GM20431 (cell line): ENCODE results near the gene NKTR.

ENCODE experiments used
- in situ Hi-C: fragments of 300-500 bp; cut with MseI, MboI; formaldehyde crosslinking; loops from one replicate; pipeline ENCODE4 v1.15.0; 2020; ENCODE audit warnings: low sequenced_read_pairs; ENCODE audit not compliant: unreplicated experiment

Gene NKTR

DNA sequence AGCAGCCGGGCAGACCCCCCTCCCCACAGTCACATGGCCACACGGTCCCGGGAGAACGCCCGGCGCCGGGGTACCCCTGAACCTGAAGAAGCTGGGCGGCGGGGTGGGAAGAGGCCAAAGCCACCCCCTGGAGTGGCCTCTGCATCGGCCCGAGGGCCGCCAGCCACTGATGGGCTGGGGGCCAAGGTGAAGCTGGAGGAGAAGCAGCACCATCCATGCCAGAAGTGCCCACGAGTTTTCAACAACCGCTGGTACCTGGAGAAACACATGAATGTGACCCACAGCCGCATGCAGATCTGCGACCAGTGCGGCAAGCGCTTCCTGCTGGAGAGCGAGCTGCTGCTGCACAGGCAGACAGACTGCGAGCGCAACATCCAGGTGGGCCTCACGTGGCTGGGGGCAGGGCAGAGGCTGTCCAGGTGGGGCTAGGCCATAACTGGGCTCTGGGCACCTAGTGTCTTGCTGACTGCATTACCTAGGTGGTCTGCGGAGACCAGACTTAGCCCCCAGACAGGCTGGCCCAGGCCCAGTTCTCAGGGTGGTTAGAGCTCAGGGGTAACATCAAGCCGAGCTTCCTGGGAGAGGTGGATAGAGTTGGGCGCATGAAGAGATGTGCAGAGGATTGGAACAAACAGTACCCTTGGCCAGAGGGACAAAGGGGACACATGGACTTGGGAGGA lies 59.1 kb downstream of the NKTR start:
- in situ Hi-C loops = no loop called here

DNA sequence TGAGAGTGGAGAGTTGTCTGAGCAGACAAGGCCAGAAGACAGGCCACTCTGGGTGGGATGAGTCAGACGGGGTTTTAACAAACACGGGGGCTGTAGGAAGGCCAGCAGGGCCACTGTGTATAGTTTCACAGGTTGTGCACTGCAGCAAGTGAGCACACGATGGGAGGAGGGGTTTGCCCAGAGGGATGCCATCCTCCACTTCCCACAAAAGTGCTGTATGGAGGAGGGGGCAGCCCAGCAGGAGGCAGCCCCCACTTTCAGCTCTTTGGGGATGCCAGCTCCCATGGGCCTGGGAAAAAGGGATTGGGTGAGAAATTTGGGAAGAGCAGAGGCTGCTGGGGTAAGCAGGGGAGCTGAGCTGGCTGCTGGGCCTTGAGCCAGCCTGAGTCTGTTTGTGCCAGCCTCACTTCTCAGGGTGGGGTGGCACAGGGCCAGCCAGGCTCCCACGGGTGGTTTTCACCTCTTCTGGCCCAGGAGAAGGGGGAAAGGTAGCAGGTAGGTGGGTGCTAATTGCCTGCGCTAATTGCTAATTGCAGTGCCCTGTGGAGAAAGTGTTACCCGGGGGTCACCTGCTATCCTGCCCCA lies 59.7 kb downstream of the NKTR start:
- in situ Hi-C loops = no loop called here

DNA sequence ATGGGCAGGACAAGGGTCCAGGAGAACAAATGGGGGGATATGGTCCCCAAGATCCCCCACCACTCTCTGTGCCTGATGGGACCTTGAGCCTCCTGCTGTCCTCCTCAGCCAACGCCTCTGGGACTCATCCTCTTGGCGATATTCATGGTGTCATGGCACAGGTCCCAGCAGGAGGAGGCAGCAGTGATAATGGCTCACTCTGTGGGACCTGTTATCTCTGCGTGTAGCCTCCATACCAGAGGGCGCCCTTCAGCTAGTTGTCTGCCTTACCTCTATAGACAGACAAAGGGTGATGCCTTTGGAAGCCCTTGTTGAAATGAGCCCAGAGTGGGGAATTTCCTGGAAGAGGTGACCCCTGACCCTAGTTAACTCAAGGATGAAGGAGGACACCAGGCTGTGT lies 60.4 kb downstream of the NKTR start:
- in situ Hi-C loops = no loop called here

DNA sequence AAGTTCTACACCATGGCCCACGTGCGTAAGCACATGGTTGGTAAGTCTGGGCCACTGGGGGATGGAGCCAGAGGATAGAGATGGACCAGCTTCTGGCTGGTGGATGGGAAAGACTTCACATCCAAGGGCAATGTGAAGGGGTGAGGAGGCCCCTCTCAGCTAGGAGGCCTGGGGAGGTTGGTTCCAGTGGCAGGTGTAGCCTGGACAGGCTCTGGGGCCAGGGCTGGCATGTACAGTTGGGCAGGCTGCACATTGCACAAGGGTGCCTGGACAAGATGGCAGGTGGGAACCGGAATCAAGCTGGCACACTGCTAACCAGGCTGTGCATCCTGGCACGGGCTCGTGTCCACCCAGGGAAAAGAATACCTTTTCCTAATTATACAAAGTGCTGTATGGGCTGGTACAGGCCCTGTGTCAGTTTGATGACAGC lies 61.1 kb downstream of the NKTR start:
- in situ Hi-C loops = no loop called here

DNA sequence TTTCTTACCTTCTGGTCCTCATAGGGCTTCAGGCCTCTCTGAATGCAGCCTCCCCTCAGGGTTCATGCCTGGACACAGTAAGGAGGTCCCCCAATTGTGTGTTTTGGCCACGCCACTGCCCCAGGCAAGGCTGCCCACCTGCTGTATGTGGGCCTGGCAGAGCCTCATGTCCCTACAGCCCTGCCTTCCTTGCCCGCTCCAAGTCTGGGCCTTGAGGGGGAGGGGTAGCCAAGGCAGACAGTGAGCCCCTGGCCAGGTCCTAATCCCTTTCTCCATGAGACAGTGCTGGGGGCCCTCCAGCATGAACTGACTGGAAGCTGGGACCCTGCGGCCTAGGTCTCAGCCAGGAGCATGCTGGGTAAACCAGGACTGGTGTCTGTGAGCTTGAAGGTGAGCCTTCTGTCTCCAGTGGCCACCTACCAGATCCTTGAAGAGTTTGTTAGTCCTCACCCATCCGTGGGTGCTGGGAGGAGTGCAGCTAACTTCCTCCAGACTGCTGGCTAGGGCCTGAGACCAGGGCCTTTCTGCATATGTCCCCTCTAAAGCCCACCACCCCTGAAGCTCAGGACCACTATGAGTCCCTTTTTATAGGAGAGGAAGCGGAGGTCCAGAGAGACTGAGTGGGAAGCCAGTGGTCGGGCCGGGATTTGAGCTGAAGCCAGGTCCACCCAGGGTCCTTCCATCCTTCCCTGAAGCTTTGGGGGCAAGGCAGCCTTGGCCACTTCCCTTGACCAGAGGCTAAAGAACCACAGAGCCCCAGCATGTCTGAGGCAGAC lies 61.7 kb downstream of the NKTR start:
- in situ Hi-C loops = no loop called here

DNA sequence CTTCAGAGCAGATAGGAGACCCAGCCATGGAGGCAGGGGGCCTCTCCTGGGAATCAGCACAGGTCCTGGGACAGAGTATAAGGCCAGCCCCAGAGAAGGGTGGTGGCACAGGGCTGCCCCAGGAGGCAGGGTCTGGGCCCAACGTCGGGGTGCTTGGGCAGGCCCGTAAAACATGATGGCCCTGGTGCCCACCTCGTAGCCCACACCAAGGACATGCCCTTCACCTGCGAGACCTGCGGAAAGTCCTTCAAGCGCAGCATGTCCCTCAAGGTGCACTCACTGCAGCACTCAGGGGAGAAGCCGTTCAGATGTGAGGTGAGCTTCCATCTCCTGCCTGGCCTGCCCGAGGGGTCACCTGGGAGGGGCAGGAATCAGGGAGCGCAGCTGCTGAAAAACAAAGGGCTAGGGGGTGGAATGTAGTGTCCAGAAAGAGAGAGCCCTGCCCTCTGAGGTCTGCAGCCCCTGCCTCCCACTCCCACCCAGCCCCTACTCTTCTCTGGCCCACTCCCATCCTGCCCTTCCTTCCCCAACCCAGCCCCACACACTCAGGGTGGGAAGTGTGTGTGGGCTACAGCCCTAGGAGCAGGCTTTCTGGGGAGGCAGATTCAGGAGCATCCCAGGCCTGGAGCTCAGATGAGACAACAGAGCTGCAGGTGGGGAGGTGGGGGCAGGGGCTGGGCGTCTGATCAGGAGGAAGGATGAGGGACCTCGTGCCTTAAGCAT lies 62.5 kb downstream of the NKTR start:
- in situ Hi-C loops = no loop called here

DNA sequence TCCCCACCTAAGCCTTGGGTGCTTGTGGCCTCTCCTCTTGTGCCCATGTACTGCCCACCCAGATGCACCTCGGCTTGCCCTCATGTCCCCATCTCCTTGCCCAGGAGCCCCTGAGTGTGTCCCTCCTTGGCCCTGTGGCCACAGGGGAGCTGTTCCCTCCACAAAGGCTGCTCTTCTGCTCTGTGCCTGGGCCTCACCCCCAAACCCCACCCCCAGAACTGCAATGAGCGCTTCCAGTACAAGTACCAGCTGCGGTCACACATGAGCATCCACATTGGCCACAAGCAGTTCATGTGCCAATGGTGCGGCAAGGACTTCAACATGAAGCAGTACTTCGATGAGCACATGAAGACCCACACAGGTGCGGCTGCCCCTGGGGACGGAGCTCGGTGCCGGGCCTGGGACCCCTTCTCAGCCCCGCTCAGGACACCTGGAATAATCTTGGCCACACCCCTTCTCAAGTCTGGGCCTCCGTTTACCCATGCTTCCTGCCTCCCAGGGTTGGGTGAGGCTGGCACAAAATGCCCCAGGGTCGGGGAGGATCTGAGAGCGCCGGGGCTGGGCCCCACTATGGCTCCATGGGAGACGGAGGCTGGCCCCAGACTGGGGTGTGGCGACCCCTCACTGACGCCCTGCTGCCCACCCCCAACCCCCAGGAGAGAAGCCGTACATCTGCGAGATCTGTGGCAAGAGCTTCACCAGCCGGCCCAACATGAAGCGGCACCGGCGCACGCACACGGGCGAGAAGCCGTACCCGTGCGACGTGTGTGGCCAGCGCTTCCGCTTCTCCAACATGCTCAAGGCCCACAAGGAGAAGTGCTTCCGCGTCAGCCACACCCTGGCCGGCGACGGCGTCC lies 63.3 kb downstream of the NKTR start:
- in situ Hi-C loops = no loop called here

DNA sequence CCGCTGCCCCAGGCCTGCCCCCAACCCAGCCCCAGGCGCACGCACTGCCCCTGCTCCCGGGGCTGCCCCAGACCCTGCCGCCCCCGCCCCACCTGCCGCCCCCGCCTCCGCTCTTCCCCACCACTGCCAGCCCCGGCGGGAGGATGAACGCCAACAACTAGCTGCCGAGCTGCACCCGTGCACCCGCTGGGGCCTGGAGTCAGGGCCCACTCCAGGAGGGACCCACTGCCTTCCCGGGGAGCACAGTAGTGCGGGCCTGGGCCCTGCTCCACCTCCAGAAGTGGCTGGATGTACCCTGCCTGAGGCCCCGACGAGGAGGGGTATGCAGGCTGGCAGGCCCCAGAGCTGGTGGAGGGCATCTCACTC lies 63.9 kb downstream of the NKTR start:
- in situ Hi-C loops = no loop called here

DNA sequence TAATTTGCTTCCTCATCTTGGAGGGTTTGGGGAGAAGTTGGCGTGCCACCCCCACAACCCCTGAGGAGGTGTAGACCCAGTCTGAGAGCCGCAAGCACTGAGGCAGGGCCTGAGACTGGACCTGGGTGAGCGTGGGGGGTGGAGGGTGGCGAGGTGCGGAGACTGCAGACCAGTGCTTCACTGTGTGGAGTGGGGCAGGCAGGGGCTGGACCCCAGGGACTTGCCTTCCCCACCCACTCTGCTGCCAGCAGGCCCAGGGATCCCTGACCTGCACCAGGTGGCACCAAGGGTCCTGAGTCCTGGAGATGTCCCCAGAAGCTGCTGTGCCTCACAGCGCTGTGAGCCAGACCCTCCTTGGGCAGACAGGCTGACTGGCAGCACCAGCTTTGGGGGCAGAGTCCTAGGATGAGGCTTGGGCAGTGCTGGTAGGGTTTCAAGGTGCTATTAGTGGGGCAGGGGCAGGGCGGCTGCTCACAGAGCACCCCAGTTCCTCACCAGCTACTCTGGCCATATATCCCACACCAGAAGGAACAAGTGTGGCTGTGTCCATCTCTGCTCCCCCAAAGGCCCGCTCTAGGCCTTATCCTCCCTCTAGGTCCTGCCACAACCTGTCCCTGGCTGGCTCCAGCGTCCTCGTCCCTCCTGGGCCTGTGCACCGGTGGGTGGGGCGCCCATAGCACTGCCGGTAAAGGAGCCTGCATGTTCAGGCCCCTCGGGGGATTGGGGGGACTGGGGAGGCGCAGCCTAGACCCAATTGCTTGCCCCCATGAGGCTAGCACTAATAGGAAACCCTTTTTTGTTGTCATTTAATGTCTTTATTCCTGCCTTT lies 64.8 kb downstream of the NKTR start:
- in situ Hi-C loops = no loop called here

DNA sequence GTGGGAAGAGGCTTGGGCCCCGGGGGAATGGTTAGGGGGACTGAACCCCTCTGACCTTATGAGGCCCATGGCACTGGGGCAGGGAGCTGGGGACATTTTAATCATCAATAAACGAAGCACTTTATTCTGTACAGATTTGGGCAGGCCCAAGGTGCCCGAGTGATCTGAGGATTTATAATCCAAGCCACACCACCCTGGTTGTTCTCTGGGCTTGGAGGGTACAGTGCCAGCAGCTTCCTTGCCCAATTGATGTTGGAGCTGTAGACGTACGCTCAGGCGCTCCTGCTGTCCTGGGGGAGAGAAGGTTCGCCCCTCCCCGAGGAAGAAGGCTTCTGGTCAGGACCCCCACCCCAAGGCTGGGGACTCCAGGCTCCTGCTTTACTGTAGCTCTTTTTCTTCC lies 65.5 kb downstream of the NKTR start:
- in situ Hi-C loops = no loop called here

DNA sequence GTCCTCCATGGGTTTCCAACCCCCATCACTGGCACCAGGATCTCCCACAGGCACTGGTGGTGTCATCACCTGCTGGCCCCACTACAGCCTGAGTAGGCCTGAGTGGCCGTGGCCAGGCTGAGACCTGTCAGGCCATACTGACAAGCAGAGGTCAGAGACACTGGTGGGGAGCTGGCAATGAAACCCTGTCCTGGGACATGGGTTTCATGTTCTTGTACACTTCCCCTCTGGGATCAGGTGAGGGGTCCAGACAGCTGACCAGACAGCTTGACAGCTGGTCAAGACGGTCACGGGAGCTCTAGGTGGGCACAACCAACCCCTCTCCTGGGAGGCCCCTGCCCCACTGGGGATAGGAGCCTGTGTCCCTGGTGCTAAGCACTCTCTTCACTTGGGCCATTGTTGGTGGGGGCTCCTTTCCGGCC lies 66.1 kb downstream of the NKTR start:
- in situ Hi-C loops = no loop called here

DNA sequence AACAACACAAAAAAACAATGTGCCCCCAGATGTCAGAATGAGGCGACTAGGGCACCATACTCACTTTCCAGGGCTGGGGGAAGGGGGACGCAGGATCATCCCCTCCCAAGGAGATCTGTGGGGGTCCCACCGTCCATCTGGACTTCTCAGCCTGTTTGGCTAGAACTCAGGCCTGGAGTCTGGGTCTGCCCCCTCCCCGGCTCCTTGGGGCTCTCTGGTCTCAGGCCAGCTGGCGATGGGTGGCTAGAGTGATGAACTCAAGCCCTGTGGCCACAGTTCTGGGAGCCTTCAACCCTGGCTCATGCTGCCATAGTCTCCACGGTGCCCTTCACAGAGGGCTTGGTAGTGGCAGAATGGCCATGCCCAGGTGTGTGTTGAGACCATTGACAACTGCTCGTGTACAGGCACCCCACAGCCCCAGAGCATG lies 66.6 kb downstream of the NKTR start:
- in situ Hi-C loops = no loop called here

DNA sequence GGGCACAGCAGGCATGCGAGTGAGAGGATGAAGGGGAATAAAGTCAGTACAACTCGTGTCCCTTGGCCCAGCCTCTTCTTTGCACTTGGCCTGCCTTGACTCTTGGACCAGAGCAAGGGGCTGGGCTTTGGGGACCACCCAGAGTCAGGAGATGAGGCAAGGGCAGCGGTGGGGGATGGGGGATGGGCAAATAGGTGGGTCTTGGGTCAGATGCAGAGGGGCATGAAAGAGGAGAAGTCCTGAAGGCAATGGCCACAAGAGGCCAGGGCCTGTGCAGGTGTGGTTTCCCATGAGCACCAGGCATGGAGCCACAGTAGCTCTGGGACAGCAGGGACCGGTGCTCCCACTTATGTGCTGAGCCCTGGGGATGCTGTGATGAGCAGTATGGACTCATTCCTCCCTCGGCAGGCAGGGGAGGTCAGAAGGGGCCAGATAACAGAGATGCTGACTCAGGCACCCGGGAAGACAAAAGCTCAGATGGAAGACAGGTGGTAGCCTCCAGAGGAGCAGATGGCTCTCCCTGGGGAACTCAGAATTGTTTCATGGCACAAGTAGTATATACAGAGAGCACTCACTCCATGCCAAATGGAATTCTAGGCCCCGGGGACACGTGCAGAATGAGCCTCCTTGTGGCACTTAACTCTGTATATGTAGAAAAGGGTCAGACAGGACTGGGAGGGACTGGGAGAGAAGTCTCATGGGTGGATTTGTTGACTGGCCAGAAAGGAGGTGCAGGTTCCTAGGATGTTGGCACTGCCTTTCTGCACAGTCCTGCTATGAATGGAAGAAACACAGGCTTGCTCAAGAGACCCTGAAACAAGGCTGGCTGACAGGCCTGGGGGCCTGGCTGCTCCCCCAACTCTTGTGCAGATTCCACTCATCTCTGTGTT lies 67.3 kb downstream of the NKTR start:
- in situ Hi-C loops = no loop called here

DNA sequence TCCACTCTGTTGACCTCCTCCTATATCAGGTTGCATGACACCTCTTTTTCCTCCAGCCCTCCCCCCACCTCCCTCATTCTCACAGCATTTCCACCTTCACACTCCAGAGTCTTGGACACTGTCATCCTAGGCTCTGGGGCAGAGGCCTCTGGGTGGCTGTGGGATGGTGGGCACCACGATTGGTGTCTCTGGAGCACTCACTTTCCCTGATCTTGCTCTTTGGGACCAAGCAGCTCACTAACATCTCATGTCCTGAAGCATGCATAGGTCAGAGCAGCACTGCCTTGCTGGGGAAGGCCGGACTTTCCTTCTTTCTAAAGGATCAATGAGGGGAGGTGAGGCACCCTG lies 67.9 kb downstream of the NKTR start:
- in situ Hi-C loops = no loop called here

DNA sequence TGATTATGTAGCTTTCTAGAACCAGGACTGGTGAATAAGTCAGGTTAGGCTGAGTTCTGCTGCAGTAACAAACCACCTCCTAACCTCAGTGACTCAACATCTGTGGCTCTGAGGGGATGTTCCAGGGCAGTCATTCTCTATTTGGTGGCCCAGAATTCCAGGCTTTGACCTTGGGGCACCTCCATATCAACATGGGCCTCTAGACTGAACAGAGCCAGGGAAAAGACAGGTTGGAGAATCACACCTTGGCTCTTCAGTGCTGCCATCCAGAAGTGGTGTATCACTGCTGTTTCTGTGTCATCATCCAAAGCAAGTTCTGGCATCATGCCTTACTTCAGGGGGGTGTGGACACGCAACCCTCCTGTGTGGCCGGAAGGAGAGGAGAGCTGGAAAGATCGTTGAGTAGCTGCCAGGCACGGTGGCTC lies 68.3 kb downstream of the NKTR start:
- in situ Hi-C loops = no loop called here

DNA sequence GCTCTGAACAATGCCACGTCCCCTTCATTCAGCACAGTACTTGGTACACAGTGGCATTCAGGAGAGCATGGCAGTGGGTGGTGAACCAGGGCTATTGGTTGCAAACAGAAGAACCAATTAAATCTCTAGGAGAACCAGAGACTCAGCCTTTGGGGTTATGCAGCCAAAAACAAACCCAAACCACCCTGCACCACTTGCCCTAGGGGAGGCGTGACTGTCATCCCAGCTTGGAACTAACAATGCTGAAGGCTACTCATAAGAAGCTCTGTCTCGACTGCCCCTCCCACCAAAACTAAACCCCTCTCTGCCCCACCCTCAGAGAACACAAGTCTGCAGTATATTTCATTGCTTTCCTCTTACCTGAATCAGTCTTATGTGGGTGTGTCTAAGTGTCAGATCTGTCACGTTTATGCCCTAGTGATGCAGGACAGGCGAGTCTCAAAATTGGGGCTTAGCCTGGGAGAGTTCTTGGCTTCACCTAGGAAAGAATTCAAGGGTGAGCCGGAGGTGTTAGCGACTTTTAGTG lies 69.6 kb downstream of the NKTR start:
- in situ Hi-C loops = no loop called here

DNA sequence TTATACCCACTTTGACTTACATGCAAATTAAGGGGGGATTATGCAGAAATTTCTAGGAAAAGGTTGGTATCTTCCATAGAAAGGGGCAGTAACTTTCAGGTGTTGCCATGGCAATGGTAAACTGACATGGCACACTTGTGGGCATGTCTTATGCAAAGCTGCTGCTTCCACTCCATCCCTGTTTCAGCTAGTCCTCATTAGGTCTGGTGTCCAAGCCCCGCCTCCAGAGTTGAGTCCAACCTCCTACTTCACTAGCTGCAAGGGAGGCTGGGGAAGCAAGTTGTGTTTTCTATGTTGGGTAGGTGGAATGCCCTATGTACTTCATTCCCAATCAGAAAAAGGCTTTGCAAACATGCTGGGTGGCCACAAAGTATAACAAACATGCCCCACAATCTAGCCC lies 70.2 kb downstream of the NKTR start:
- in situ Hi-C loops = no loop called here

DNA sequence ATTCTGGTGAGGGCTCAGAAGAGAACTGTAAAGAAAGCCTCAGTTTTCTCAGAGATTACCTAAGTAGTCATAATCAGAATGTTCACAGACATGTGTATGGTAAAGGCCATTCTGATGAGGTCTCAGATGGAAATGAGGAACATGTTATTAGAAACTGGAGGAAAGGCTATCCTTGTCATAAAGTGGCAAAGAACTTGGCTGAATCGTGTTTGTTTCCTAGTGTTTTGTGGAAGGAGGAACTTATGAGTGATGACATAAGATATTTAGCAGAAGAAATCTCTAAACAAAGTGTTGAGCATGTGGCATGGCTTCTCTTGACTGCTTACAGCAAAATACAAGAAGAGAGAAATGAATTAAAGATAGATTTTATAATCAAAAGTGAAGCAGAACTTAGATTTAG lies 72.0 kb downstream of the NKTR start:
- in situ Hi-C loops = no loop called here
